Mononuclear cell (primary cell): Measurements from ENCODE around the gene ZC3H12D. TPM values are rescaled to one million over a fixed set of nuclear protein-coding genes. Genes with fewer than 3 reads are reported as not detected.
"Not testable (repeated sequence)": the region's sequence is repeated elsewhere in the genome, so short reads cannot be mapped to it uniquely, and the experiment has no call there.

Experiments
- H3K27me3 ChIP-seq: 2 replicates; pipeline ENCODE4 v1.6.0; 2011; ENCODE audit warnings: low read length, control low read depth; ENCODE audit not compliant: insufficient read depth
- H3K4me1 ChIP-seq: 2 replicates; pipeline ENCODE4 v1.5.1; 2011; ENCODE audit warnings: mild to moderate bottlenecking, low read length, control low read depth; ENCODE audit not compliant: insufficient read depth
- H3K4me3 ChIP-seq: 2 replicates; pipeline ENCODE4 v1.5.1; 2011; ENCODE audit warnings: mild to moderate bottlenecking, low read length, moderate library complexity
- H3K9me3 ChIP-seq: 2 replicates; pipeline ENCODE4 v1.5.1; 2011; ENCODE audit warnings: low read depth, mild to moderate bottlenecking, control low read depth, low read length
- total RNA-seq: library from RNA; depleted of rRNA; stranded (reverse); fragments of >200 nt; gene quantifications from one replicate; pipeline ENCODE4 v1.2.3, GENCODE V29; 2012

ZC3H12D gene
- total RNA-seq, 1 donor: 50.7 TPM

GRCh38 chr6:149474108-149474935 is 10.5 kb downstream of the ZC3H12D start:
- H3K27me3 ChIP-seq: no peaks in the 10 kb centered on the region
- no peak overlapping the region for H3K4me3 ChIP-seq
- peaks cover 85% of the 10 kb centered on the region for H3K4me1 ChIP-seq
- H3K9me3 ChIP-seq: no peaks in the 10 kb centered on the region

- Histone ChIP-seq H3K27me3 (no peaks in the 10 kb centered on the region), H3K4me3 (no peak overlapping the region), H3K9me3 (no peaks in the 10 kb centered on the region), H3K4me1 (peaks cover 84% of the 10 kb centered on the region)
Measured at GRCh38 chr6:149473080-149474052, 11.4 kb downstream of the ZC3H12D start.

- no peaks in the 10 kb centered on the region for H3K9me3 ChIP-seq
- H3K4me3 ChIP-seq: no peak overlapping the region
- H3K27me3 ChIP-seq: no peaks in the 10 kb centered on the region
- peaks cover 86% of the 10 kb centered on the region for H3K4me1 ChIP-seq
Measured at GRCh38 chr6:149472241-149472640, 12.6 kb downstream of the ZC3H12D start.

GRCh38 chr6:149471801-149472200 is 13.0 kb downstream of the ZC3H12D start:
- H3K4me3 ChIP-seq: no peak overlapping the region
- H3K4me1 ChIP-seq: peaks cover 86% of the 10 kb centered on the region
- no peaks in the 10 kb centered on the region for H3K27me3 ChIP-seq
- no peaks in the 10 kb centered on the region for H3K9me3 ChIP-seq

- no peak overlapping the region for H3K4me3 ChIP-seq
- H3K9me3 ChIP-seq: no peaks in the 10 kb centered on the region
- peaks cover 86% of the 10 kb centered on the region for H3K4me1 ChIP-seq
- H3K27me3 ChIP-seq: no peaks in the 10 kb centered on the region
Measured at GRCh38 chr6:149470948-149471347, 13.9 kb downstream of the ZC3H12D start.

- H3K4me1 ChIP-seq: peaks cover 81% of the 10 kb centered on the region
- H3K9me3 ChIP-seq: no peaks in the 10 kb centered on the region
- no peak overlapping the region for H3K4me3 ChIP-seq
- H3K27me3 ChIP-seq: no peaks in the 10 kb centered on the region
Measured at GRCh38 chr6:149468179-149468578, 16.6 kb downstream of the ZC3H12D start.

GRCh38 chr6:149467265-149467664 is 17.5 kb downstream of the ZC3H12D start:
- H3K4me1 ChIP-seq: peaks cover 71% of the 10 kb centered on the region
- no peaks in the 10 kb centered on the region for H3K27me3 ChIP-seq
- H3K9me3 ChIP-seq: no peaks in the 10 kb centered on the region
- no peak overlapping the region for H3K4me3 ChIP-seq

GRCh38 chr6:149464411-149464810 is 20.4 kb downstream of the ZC3H12D start:
- H3K9me3 ChIP-seq: no peaks in the 10 kb centered on the region
- H3K4me3 ChIP-seq: no peak overlapping the region
- H3K4me1 ChIP-seq: peaks cover 43% of the 10 kb centered on the region

GRCh38 chr6:149463781-149464180 is 21.0 kb downstream of the ZC3H12D start:
- H3K4me1 ChIP-seq: peaks cover 38% of the 10 kb centered on the region
- no peaks in the 10 kb centered on the region for H3K27me3 ChIP-seq
- no peaks in the 10 kb centered on the region for H3K9me3 ChIP-seq
- no peak overlapping the region for H3K4me3 ChIP-seq

More at GRCh38 chr6:149464411-149464810, 20.4 kb downstream of the ZC3H12D start:
- H3K27me3 ChIP-seq: no peaks in the 10 kb centered on the region

- peaks cover 28% of the 10 kb centered on the region for H3K4me1 ChIP-seq
- H3K4me3 ChIP-seq, H3K27me3 ChIP-seq, H3K9me3 ChIP-seq: not testable (repeated sequence)
Measured at GRCh38 chr6:149462712-149463111, 22.1 kb downstream of the ZC3H12D start.

- peaks cover 18% of the 10 kb centered on the region for H3K4me1 ChIP-seq
- no peaks in the 10 kb centered on the region for H3K27me3 ChIP-seq
- H3K4me3 ChIP-seq: no peak overlapping the region
- no peaks in the 10 kb centered on the region for H3K9me3 ChIP-seq
Measured at GRCh38 chr6:149461670-149462069, 23.1 kb downstream of the ZC3H12D start.

GRCh38 chr6:149460249-149460648 is 24.6 kb downstream of the ZC3H12D start:
- not testable (repeated sequence) for H3K4me3 ChIP-seq, H3K9me3 ChIP-seq, H3K27me3 ChIP-seq

GRCh38 chr6:149459761-149460160 is 25.1 kb downstream of the ZC3H12D start:
- no peaks in the 10 kb centered on the region for H3K9me3 ChIP-seq
- peaks cover under 1% of the 10 kb centered on the region for H3K4me1 ChIP-seq
- no peaks in the 10 kb centered on the region for H3K27me3 ChIP-seq
- no peak overlapping the region for H3K4me3 ChIP-seq

More at GRCh38 chr6:149460249-149460648, 24.6 kb downstream of the ZC3H12D start:
- not testable (repeated sequence) for H3K4me1 ChIP-seq

GRCh38 chr6:149458806-149459205 is 26.0 kb downstream of the ZC3H12D start:
- H3K27me3 ChIP-seq: no peaks in the 10 kb centered on the region
- H3K4me1 ChIP-seq: no peaks in the 10 kb centered on the region
- no peaks in the 10 kb centered on the region for H3K9me3 ChIP-seq
- no peak overlapping the region for H3K4me3 ChIP-seq

GRCh38 chr6:149458196-149458595 is 26.6 kb downstream of the ZC3H12D start:
- H3K4me3 ChIP-seq: no peak overlapping the region
- no peaks in the 10 kb centered on the region for H3K27me3 ChIP-seq
- H3K9me3 ChIP-seq: no peaks in the 10 kb centered on the region
- no peaks in the 10 kb centered on the region for H3K4me1 ChIP-seq
